Measurements from ENCODE around the gene ANGPTL2. TPM values are rescaled to one million over a fixed set of nuclear protein-coding genes. Genes with fewer than 3 reads are reported as not detected.
A peak's percentile ranks its signal among the peaks of the same experiment; 100 is the strongest.

The ANGPTL2 gene
- total and polyA plus RNA-seq, 2 of the 4 experiments (the other 2 are of a cell fraction), result 9.5 to 25.1 TPM

DNA sequence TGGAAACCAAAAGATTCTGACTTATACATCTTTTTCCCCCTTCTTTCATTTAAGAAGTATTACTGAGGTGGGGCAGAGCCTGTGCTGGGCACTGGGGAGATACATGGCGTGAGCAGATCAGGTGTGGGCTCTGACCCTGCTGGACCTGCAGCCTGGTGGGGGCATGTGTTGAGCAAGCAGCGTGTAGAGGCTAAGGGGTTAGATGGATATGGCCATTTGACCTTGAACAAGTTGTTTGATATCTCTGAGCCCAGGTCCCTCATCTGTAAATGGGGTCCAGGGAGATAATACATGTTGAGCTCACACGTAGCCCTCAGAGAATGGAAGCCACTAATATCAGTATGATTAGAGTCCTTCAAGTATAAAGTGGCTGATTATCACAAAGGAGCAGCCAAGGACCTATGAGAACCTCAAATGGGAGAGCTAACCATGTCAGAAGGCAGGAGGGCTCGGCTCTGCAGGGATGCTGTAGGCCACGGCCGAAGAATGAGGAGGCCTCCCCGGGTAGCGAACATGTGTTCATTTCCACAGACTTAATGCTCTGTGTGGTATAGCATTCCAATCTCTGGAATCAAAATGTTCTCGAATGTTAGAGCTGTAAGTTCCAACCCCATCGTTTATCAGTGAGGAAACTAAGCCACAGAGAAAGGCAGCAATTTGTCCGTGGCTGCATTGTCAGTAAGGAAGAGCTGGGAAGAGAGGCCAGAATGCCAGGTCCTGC lies 15.4 kb upstream of the ANGPTL2 start:
- no peak overlapping the region for H2BK120ac ChIP-seq (ENCODE audit: low read depth, low read length)
- whole genome bisulfite sequencing, 2 experiments (ENCODE audit: extremely low coverage in 2 of 2, insufficient read length in 1 of 2), result 95% methylated on average over 8 of the region's 11 CpGs; no CpG with 5 or more reads in 1 of the 2 experiments
- peaks cover 4% of the 10 kb centered on the region; the same call in 1 of the 2 replicates for H3K27me3 ChIP-seq (ENCODE audit: control insufficient read depth, insufficient read depth, low read length)
- no peak overlapping the region for H3K18ac ChIP-seq (ENCODE audit: low read depth, low read length)
- intact Hi-C loops (cut with micrococcal nuclease) (no loop called here), in situ Hi-C loops (cut with MboI; ENCODE audit: low sequenced_read_pairs) (no loop called here), dilution Hi-C loops (cut with HindIII; ENCODE audit: low sequenced_read_pairs, unreplicated experiment) (no loop called here)
- H2BK5ac ChIP-seq (ENCODE audit: low read depth, low read length, poor library complexity, severe bottlenecking), result no peak overlapping the region
- no peaks in the 10 kb centered on the region for H3K36me3 ChIP-seq (ENCODE audit: control insufficient read depth, insufficient read depth, low read length)
- ChIA-PET POLR2A (ENCODE audit: unreplicated experiment) (no interaction called here), CTCF (interaction anchor here (1.7 kb wide), 1 partner anchor 10 kb away, joined by 4 read pairs; no protein-coding TSS in a partner anchor)
- no peak for TF ChIP-seq CTCF (conservative IDR thresholded peaks at IDR 0.05; ENCODE audit: low read depth, low read length)
- TF ChIP-seq CHD1 (IDR thresholded peaks at IDR 0.05; ENCODE audit: low read depth, low read length), result no peak
- no peak for TF ChIP-seq MAZ (IDR thresholded peaks at IDR 0.05; ENCODE audit: borderline replicate concordance, low read depth, low read length)
- no peak overlapping the region for H3K56ac ChIP-seq (ENCODE audit: extremely low read depth, insufficient read depth, low read length)
- no peak overlapping the region for H3K4me3 ChIP-seq (ENCODE audit: insufficient read depth, low read depth, low read length)
- H2AK9ac ChIP-seq (replicated peaks; ENCODE audit: low read depth, low read length, poor library complexity), result no peak overlapping the region
- no peak overlapping the region for H3K27ac ChIP-seq (ENCODE audit: insufficient read depth, low read length)
- no peak overlapping the region for H2AFZ ChIP-seq (replicated peaks; ENCODE audit: low read length, poor library complexity)
- H3K23ac ChIP-seq (ENCODE audit: low read depth, low read length), result no peak overlapping the region
- ATAC-seq (ENCODE audit: low read depth), result no peak
- no peak overlapping the region for H3K9ac ChIP-seq (ENCODE audit: low read depth, low read length)
- H3K79me1 ChIP-seq (ENCODE audit: low read depth in 1 of 2, low read length in 2 of 2), result peaks cover 0 to 4% of the 10 kb centered on the region in 2 experiments; a peak in 1 of 4 replicates
- 0 out of 2 replicates have a peak overlapping the region, but pooled peaks have one; percentile 38 for H2AK5ac ChIP-seq (ENCODE audit: low read depth, low read length)
- H3K14ac ChIP-seq (replicated peaks; ENCODE audit: low read depth, low read length), result 0 out of 2 replicates have a peak overlapping the region, but pooled peaks have one; percentile 14
- no peak overlapping the region for H4K8ac ChIP-seq (ENCODE audit: low read depth in 2 of 2, low read length in 2 of 2)
- H3K4me2 ChIP-seq (ENCODE audit: low read depth, low read length), result no peak overlapping the region
- peaks cover 19% of the 10 kb centered on the region for H3K4me1 ChIP-seq (ENCODE audit: control insufficient read depth, insufficient read depth, low read length)
- H4K20me1 ChIP-seq (ENCODE audit: insufficient read depth, low read length), result no peaks in the 10 kb centered on the region; the same call in 1 of the 2 replicates
- H3K9me3 ChIP-seq (ENCODE audit: control insufficient read depth, insufficient read depth, low read length), result no peaks in the 10 kb centered on the region
- no peak overlapping the region for H4K5ac ChIP-seq (ENCODE audit: low read depth, low read length)
- no peak overlapping the region; the same call in 1 of the 2 replicates for H3K4ac ChIP-seq (ENCODE audit: low read depth, low read length)
- H2BK20ac ChIP-seq (ENCODE audit: low read depth, low read length), result no peak overlapping the region
- BruUV-seq (replicated peaks), result no TSS peak
- H2BK15ac ChIP-seq (ENCODE audit: low read depth, low read length), result no peak overlapping the region
- H4K91ac ChIP-seq (ENCODE audit: insufficient read depth, low read depth, low read length), result 0 out of 2 replicates have a peak overlapping the region, but pooled peaks have one; percentile 4
- H3K9me1 ChIP-seq (ENCODE audit: insufficient read depth, low read length), result peaks cover 11% of the 10 kb centered on the region
- DNase-seq, result no peak
